Neuronal stem cell (in vitro differentiated cells): ENCODE results near the gene CETP.

Experiments used
- DNase-seq: peaks from one replicate; pipeline ENCODE4 v3.0.0-alpha.2; 2013; ENCODE audit warnings: low spot score
- H2AFZ ChIP-seq: one replicate; pipeline ENCODE4 v1.6.1; 2013; ENCODE audit warnings: mild to moderate bottlenecking, low read length, inconsistent platforms
- H2AK5ac ChIP-seq: 2 replicates; pipeline ENCODE4 v1.6.1; 2013; ENCODE audit warnings: low read depth, mild to moderate bottlenecking, inconsistent platforms, low read length, moderate library complexity, mixed read lengths
- H2BK120ac ChIP-seq: 2 replicates; pipeline ENCODE4 v1.6.1; 2013; ENCODE audit warnings: low read depth, mild to moderate bottlenecking, inconsistent platforms, low read length, moderate library complexity, mixed read lengths
- H2BK12ac ChIP-seq: one replicate; pipeline ENCODE4 v1.6.1; 2013; ENCODE audit warnings: low read length, inconsistent platforms
- H2BK15ac ChIP-seq: 2 replicates; pipeline ENCODE4 v1.6.1; 2013; ENCODE audit warnings: mild to moderate bottlenecking, low read length, inconsistent platforms, mixed read lengths
- H2BK5ac ChIP-seq: one replicate; pipeline ENCODE4 v1.6.1; 2013; ENCODE audit warnings: inconsistent platforms, mild to moderate bottlenecking, low read length, moderate library complexity
- H3K14ac ChIP-seq: one replicate; pipeline ENCODE4 v1.6.1; 2013; ENCODE audit warnings: low read length, inconsistent platforms
- H3K18ac ChIP-seq: 2 replicates; pipeline ENCODE4 v1.6.1; 2013; ENCODE audit warnings: low read length, inconsistent platforms
- H3K23ac ChIP-seq: 2 replicates; pipeline ENCODE4 v1.6.1; 2013; ENCODE audit warnings: low read depth, mild to moderate bottlenecking, mixed read lengths, low read length, inconsistent platforms; ENCODE audit not compliant: poor library complexity
- H3K27ac ChIP-seq: replicated peaks from 3 replicates; pipeline ENCODE4 v1.5.1; 2013; ENCODE audit warnings: low read length, inconsistent platforms
- H3K27me3 ChIP-seq, 3 experiments: 2 replicates each; pipeline ENCODE4 v1.6.1; 2013; ENCODE audit warnings: low read length in 3 of 3, mild to moderate bottlenecking in 2 of 3, inconsistent platforms in 1 of 3, low read depth in 1 of 3, mixed read lengths in 1 of 3, moderate library complexity in 1 of 3; ENCODE audit not compliant: control insufficient read depth in 3 of 3, insufficient read depth in 3 of 3
- H3K36me3 ChIP-seq, 2 donors: replicated peaks in 1 of 2; 2 replicates each; pipeline ENCODE4 v1.6.1; 2013; ENCODE audit warnings: low read length in 2 of 2; ENCODE audit not compliant: control insufficient read depth in 2 of 2, insufficient read depth in 2 of 2
- H3K4ac ChIP-seq: 2 replicates; pipeline ENCODE4 v1.6.1; 2013; ENCODE audit warnings: inconsistent platforms, mild to moderate bottlenecking, low read length, moderate library complexity
- H3K4me1 ChIP-seq, 2 donors: 1 replicate in 1 of 2; 2 replicates in 1 of 2; pipeline ENCODE4 v1.6.1; 2013; ENCODE audit warnings: low read length in 2 of 2, low read depth in 1 of 2; ENCODE audit not compliant: control insufficient read depth in 2 of 2, insufficient read depth in 1 of 2
- H3K4me2 ChIP-seq: one replicate; pipeline ENCODE4 v1.6.1; 2013; ENCODE audit warnings: mild to moderate bottlenecking, low read length, inconsistent platforms; ENCODE audit not compliant: insufficient read depth, poor library complexity, severe bottlenecking
- H3K4me3 ChIP-seq, 2 donors: 2 replicates each; pipeline ENCODE4 v1.5.1; 2013; ENCODE audit warnings: low read length in 2 of 2, mild to moderate bottlenecking in 2 of 2, inconsistent platforms in 1 of 2, moderate library complexity in 1 of 2
- H3K79me1 ChIP-seq: one replicate; pipeline ENCODE4 v1.6.1; 2013; ENCODE audit warnings: low read depth, mild to moderate bottlenecking, inconsistent platforms, low read length, moderate library complexity
- H3K9ac ChIP-seq: one replicate; pipeline ENCODE4 v1.6.1; 2013; ENCODE audit warnings: mild to moderate bottlenecking, low read depth, low read length, inconsistent platforms; ENCODE audit not compliant: poor library complexity
- H3K9me3 ChIP-seq, 2 donors: replicated peaks in 1 of 2; 2 replicates each; pipeline versions ENCODE3 to v1.6.1; 2013; ENCODE audit warnings: low read length in 2 of 2, mild to moderate bottlenecking in 2 of 2, inconsistent platforms in 1 of 2, low read depth in 1 of 2, mixed read lengths in 1 of 2, moderate library complexity in 1 of 2; ENCODE audit not compliant: control insufficient read depth in 2 of 2, insufficient read depth in 1 of 2
- H4K8ac ChIP-seq: one replicate; pipeline ENCODE4 v1.6.1; 2013; ENCODE audit warnings: low read depth, mild to moderate bottlenecking, inconsistent platforms, low read length, moderate library complexity
- H4K91ac ChIP-seq: one replicate; pipeline ENCODE4 v1.6.1; 2013; ENCODE audit warnings: low read length, low read depth, mild to moderate bottlenecking, inconsistent platforms; ENCODE audit not compliant: poor library complexity
- WGBS, 2 donors: extraction: QIAGEN DNeasy Blood & Tissue Kit; methylation state at CpG; one replicate each; pipeline ENCODE4 v1.1.7; 2013; ENCODE audit warnings: missing lambda C conversion rate in 2 of 2, mixed read lengths in 1 of 2; ENCODE audit not compliant: insufficient read length in 2 of 2, insufficient replicate concordance in 1 of 2; ENCODE audit errors: extremely low coverage in 2 of 2; 5-methylcytosine and 5-hydroxymethylcytosine counted together

CETP gene

DNA sequence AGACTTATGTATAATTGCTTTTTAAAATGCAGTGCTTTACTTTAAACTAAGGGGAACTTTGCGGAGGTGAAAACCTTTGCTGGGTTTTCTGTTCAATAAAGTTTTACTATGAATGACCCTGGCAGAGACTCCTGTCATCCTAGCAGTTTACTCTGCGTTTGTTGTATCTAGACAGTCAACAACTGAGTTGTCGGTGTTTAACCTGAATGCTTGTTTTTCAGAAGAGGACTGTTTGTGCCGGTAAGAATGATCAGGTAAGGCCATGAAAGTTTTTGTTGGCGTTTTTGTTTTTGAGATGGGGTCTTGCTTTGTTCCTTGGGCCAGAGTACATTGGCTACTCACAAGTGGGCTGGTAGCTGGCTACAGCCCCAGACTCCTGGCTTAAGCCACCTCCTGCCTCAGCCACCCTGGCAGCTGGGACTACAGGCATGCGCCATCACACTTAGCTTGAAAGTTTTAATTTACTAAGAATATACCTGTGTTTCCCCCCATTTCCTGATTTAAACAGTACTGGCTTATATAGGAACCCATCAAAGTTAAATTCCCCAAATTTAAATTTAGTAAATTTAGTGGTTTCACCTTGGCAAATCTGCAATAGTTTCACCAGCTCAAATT lies 17.9 kb upstream of the CETP start:
- no peak overlapping the region for H2BK12ac ChIP-seq
- H3K4me2 ChIP-seq = no peak overlapping the region
- no peak overlapping the region for H4K8ac ChIP-seq
- no peak overlapping the region for H2BK120ac ChIP-seq
- peaks cover 24 to 66% of the 10 kb centered on the region in 2 donors for H3K36me3 ChIP-seq
- DNase-seq = no peak
- no CpG with 5 or more reads among the region's 6 CpGs for WGBS, 2 donors
- H3K18ac ChIP-seq = no peak overlapping the region
- no peak overlapping the region for H3K14ac ChIP-seq
- no peaks in the 10 kb centered on the region for H3K4me1 ChIP-seq
- no peak overlapping the region for H4K91ac ChIP-seq
- no peak overlapping the region for H3K4me3 ChIP-seq
- no peak overlapping the region for H3K23ac ChIP-seq
- no peak overlapping the region for H2AK5ac ChIP-seq
- H3K4ac ChIP-seq = no peak overlapping the region
- no peaks in the 10 kb centered on the region for H3K9me3 ChIP-seq
- H2AFZ ChIP-seq = no peak overlapping the region
- H3K27ac ChIP-seq = no peak overlapping the region
- H3K27me3 ChIP-seq = no peaks in the 10 kb centered on the region
- no peak overlapping the region for H2BK15ac ChIP-seq
- H2BK5ac ChIP-seq = no peak overlapping the region
- H3K9ac ChIP-seq = no peak overlapping the region
- H3K79me1 ChIP-seq = no peaks in the 10 kb centered on the region

DNA sequence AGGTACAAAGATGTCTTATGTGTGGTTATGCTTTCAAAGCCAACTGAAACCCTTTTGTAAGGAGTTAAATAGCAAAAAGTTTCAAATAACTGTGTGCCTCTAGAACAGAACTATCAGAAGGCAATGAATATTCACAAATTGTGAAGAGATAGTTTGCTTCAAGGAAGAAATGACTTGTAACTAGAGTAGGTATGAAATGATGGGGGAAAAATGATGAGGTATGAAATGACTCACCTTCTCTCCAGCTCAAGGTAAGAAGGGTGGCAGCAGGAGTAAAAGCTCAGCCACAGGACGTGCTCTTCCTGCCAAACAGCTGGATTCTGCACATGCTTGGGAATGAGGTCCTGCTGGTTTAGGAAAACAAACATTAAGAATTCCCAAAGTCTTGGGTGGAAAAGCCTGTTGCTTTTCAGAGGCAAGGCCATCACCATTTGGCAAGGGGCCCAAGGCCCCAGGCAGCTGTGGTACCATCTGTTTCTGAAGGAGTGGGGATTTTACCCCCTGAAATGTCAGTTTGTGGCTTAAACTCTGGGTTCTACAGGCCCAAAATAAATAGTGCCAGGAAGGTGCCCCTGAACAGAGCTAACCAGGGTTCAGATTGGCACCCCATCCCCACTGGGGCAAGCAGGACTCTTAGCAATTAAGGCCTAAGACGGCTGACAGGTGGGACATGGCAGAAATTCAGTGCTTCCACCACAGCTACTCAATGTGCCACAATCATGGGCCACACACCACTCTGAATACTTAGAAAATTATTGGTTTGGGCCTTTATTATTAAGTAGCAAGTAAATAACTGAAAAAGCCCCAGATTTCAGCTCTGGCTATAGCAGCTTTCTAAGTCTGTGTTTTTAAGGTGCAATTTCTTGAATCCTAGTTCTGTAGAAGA lies 16.6 kb upstream of the CETP start:
- Histone ChIP-seq H2BK12ac (no peak overlapping the region), H3K4me1 (no peaks in the 10 kb centered on the region), H4K91ac (no peak overlapping the region), H3K14ac (no peak overlapping the region), H3K23ac (no peak overlapping the region), H4K8ac (no peak overlapping the region), H2AK5ac (no peak overlapping the region), H3K4me2 (no peak overlapping the region), H3K9ac (no peak overlapping the region), H2BK120ac (no peak overlapping the region), H3K27ac (no peak overlapping the region), H3K18ac (no peak overlapping the region), H3K4ac (no peak overlapping the region), H3K9me3 (no peaks in the 10 kb centered on the region), H2BK15ac (no peak overlapping the region), H3K36me3 (peaks cover 16 to 53% of the 10 kb centered on the region in 2 donors), H2AFZ (no peak overlapping the region), H3K79me1 (no peaks in the 10 kb centered on the region), H2BK5ac (no peak overlapping the region), H3K27me3 (no peaks in the 10 kb centered on the region), H3K4me3 (no peak overlapping the region)
- DNase-seq = no peak
- no CpG with 5 or more reads among the region's 2 CpGs for WGBS, 2 donors

DNA sequence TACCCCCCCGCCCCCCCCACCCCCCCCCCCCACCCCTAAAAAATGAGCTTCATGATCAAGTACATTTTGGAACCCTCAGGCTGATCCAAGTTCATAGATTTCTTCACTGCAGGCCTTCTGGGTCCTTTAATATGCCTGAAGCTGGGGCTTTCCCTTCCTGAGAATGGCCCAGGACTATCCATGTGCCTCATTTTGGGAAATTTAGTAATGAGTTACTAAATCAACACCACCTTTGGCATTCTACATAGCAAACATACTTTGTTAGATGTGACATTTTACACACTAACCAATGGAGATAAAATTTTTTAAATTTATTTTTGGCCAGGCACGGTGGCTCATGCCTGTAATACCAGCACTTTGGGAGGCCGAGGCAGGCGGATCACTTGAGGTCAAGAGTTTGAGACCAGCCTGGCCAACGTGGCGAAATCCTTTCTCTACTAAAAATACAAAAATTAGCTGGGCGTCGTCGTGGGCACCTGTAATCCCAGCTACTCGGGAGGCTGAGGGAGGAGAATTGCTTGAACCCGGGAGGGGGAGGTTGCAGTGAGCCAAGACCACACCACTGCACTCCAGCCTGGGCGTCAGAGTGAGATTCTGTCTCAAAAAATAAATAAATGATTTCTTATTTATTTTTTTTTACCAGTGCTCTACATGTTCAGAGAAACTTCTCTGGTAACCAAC lies 15.8 kb upstream of the CETP start:
- H3K4ac ChIP-seq = no peak overlapping the region
- no peak overlapping the region for H3K9ac ChIP-seq
- H2BK5ac ChIP-seq = no peak overlapping the region
- no peak overlapping the region for H3K18ac ChIP-seq
- no peak overlapping the region for H2BK12ac ChIP-seq
- no peak overlapping the region for H3K23ac ChIP-seq
- H3K27me3 ChIP-seq = no peaks in the 10 kb centered on the region
- no peak overlapping the region for H4K8ac ChIP-seq
- no peak overlapping the region for H2BK15ac ChIP-seq
- WGBS, 2 donors = no CpG with 5 or more reads among the region's 12 CpGs
- no peaks in the 10 kb centered on the region for H3K79me1 ChIP-seq
- H4K91ac ChIP-seq = no peak overlapping the region
- no peak overlapping the region for H3K4me3 ChIP-seq
- H2AFZ ChIP-seq = no peak overlapping the region
- no peak overlapping the region for H2AK5ac ChIP-seq
- H3K27ac ChIP-seq = no peak overlapping the region
- no peaks in the 10 kb centered on the region for H3K4me1 ChIP-seq
- H3K36me3 ChIP-seq = peaks cover 15 to 45% of the 10 kb centered on the region in 2 donors
- DNase-seq = no peak
- no peak overlapping the region for H3K4me2 ChIP-seq
- H2BK120ac ChIP-seq = no peak overlapping the region
- H3K14ac ChIP-seq = no peak overlapping the region
- H3K9me3 ChIP-seq = no peaks in the 10 kb centered on the region
